Breast epithelium (tissue), 4 donors: ENCODE data around the gene HBA2. TPM values are rescaled to one million over a fixed set of nuclear protein-coding genes. Genes with fewer than 3 reads are reported as not detected.

Experiments
- DNase-seq, 2 donors: peaks; one replicate each; pipeline ENCODE4 v3.0.0-alpha.2; 2019; ENCODE audit warnings: low spot score in 2 of 2
- H3K27ac ChIP-seq, 2 donors: fragments of 200-600 bp; sonication (generic) in 1 of 2; one replicate each; pipeline ENCODE4 v1.5.1; 2016 to 2019; ENCODE audit warnings: mild to moderate bottlenecking in 1 of 2
- H3K27me3 ChIP-seq, 2 donors: fragments of 200-600 bp; sonication (generic) in 1 of 2; one replicate each; pipeline versions ENCODE4 v1.5.1 to v1.6.0; 2017 to 2019; ENCODE audit warnings: control low read depth in 1 of 2, mild to moderate bottlenecking in 1 of 2
- H3K36me3 ChIP-seq: fragments of 200-600 bp; one replicate; pipeline ENCODE4 v1.5.1; 2019
- H3K4me1 ChIP-seq, 2 donors: fragments of 200-600 bp; sonication (generic); one replicate each; pipeline ENCODE4 v1.5.1; 2016 to 2019; ENCODE audit warnings: control low read depth in 1 of 2
- H3K4me3 ChIP-seq, 3 donors: fragments of 200-600 bp; sonication (generic); 1 replicate in 2 of 3; 2 replicates in 1 of 3; pipeline ENCODE4 v1.5.1; 2016 to 2019; ENCODE audit warnings: mild to moderate bottlenecking in 3 of 3, moderate library complexity in 2 of 3
- H3K9me3 ChIP-seq, 2 donors: fragments of 200-600 bp; sonication (generic) in 1 of 2; one replicate each; pipeline ENCODE4 v1.5.1; 2016 to 2019; ENCODE audit warnings: control low read depth in 1 of 2
- POLR2A ChIP-seq: fragments of 450-650 bp; IDR thresholded peaks from one replicate; pipeline ENCODE4 v1.6.1; 2016; ENCODE audit warnings: antibody characterized with exemption, mild to moderate bottlenecking, moderate library complexity
- POLR2AphosphoS5 ChIP-seq, 3 donors: sonication (generic); formaldehyde crosslinking; IDR thresholded peaks; one replicate each; pipeline ENCODE4 v1.6.1; 2017; ENCODE audit warnings: antibody characterized with exemption in 3 of 3
- intact Hi-C: fragments of 100-400 bp; cut with DNase I; formaldehyde crosslinking; loops from one replicate; pipeline ENCODE4 v1.15.1; 2023; ENCODE audit warnings: low total_unique reads
- total RNA-seq, 3 donors: library from RNA; depleted of rRNA; stranded (reverse); fragments of >200 nt; gene quantifications; one replicate each; pipeline ENCODE4 v1.1.0, GENCODE V29; 2016
- TF ChIP-seq, protein P1 (sequence below), 3 donors: fragments of 450-650 bp; IDR thresholded peaks; one replicate each; pipeline ENCODE4 v1.5.1; 2016 to 2017; ENCODE audit warnings: antibody characterized with exemption in 3 of 3, mild to moderate bottlenecking in 3 of 3, moderate library complexity in 3 of 3

The HBA2 gene
- total RNA-seq, 3 donors from 2014 or later: 46.4 to 83.6 (median 52.2) TPM

DNA sequence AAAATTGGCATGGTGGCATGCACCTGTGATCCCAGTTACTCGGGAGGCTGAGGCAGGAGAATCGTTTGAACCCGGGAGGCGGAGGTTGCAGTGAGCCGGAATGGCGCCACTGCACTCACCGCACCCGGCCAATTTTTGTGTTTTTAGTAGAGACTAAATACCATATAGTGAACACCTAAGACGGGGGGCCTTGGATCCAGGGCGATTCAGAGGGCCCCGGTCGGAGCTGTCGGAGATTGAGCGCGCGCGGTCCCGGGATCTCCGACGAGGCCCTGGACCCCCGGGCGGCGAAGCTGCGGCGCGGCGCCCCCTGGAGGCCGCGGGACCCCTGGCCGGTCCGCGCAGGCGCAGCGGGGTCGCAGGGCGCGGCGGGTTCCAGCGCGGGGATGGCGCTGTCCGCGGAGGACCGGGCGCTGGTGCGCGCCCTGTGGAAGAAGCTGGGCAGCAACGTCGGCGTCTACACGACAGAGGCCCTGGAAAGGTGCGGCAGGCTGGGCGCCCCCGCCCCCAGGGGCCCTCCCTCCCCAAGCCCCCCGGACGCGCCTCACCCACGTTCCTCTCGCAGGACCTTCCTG is 7.5 kb downstream of the HBA2 start, which contains the start of gene HBQ1:
TSS of gene HBQ1 (plus strand) at position 359 of the 575 bp plus-strand sequence. CDS start at position 387, 28 bp downstream.
- H3K27me3 ChIP-seq: peaks cover 6 to 45% of the 10 kb centered on the region in 2 donors
- no peak for DNase-seq
- peak within 1 kb of the TSS in 2 of 3 donors; percentile 36 to 64 for H3K4me3 ChIP-seq
- no peaks in the 10 kb centered on the region for H3K9me3 ChIP-seq
- peaks cover 11% of the 10 kb centered on the region in 2 donors for H3K4me1 ChIP-seq
- no peaks in the 10 kb centered on the region for H3K36me3 ChIP-seq
- H3K27ac ChIP-seq: no peak within 1 kb of the TSS
- intact Hi-C loops: no loop called here
- no peak for TF ChIP-seq POLR2A

- H3K4me1 ChIP-seq: peaks cover 11% of the 10 kb centered on the region in 2 donors
- H3K27me3 ChIP-seq: peaks cover 6 to 40% of the 10 kb centered on the region in 2 donors
- intact Hi-C loops: no loop called here
- H3K9me3 ChIP-seq: no peaks in the 10 kb centered on the region
- no peak overlapping the region for H3K27ac ChIP-seq
- TF ChIP-seq, protein P1, sequence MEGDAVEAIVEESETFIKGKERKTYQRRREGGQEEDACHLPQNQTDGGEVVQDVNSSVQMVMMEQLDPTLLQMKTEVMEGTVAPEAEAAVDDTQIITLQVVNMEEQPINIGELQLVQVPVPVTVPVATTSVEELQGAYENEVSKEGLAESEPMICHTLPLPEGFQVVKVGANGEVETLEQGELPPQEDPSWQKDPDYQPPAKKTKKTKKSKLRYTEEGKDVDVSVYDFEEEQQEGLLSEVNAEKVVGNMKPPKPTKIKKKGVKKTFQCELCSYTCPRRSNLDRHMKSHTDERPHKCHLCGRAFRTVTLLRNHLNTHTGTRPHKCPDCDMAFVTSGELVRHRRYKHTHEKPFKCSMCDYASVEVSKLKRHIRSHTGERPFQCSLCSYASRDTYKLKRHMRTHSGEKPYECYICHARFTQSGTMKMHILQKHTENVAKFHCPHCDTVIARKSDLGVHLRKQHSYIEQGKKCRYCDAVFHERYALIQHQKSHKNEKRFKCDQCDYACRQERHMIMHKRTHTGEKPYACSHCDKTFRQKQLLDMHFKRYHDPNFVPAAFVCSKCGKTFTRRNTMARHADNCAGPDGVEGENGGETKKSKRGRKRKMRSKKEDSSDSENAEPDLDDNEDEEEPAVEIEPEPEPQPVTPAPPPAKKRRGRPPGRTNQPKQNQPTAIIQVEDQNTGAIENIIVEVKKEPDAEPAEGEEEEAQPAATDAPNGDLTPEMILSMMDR (IDR thresholded peaks at IDR 0.05): peak in 1 of 3 donors; percentile 94
- TF ChIP-seq POLR2A (no peak), POLR2AphosphoS5 (IDR thresholded peaks at IDR 0.05) (peak in 1 of 3 donors; percentile 25)
- H3K36me3 ChIP-seq: no peaks in the 10 kb centered on the region
- peak overlapping the region in 2 of 3 donors; percentile 36 to 64 for H3K4me3 ChIP-seq
- no peak for DNase-seq
These were observed 8.2 kb downstream of the HBA2 start for GRCh38 chr16:180681-181564.

DNA sequence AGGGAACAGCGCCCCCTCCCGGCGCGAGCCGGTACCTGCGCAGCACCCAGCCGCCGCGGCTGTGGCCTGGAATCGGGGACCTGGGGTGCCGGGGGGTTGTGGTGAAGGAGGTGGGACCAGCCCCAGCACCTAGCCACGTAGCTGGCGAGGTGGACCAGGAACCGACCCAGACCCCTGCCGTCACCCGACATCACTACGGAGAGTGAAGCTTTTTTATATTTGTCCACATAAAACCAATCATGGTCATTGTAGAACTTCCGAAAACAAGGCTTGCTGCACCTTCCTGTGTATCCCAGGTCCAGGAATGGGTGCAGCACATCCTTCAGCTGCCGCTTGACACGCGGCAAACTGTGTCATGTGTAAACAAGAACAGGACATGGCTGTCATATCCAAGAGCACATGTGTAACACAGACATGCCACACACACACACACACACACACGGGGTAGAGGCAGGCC is 8.9 kb downstream of the HBA2 start:
- no peaks in the 10 kb centered on the region for H3K9me3 ChIP-seq
- TF ChIP-seq, protein P1 (IDR thresholded peaks at IDR 0.05): peak in 2 of 3 donors; percentile 87 to 91
- TF ChIP-seq POLR2AphosphoS5 (IDR thresholded peaks at IDR 0.05): no peak
- TF ChIP-seq POLR2A: no peak
- DNase-seq: peak in 1 of 2 donors; percentile 74
- H3K4me3 ChIP-seq: peak overlapping the region in 2 of 3 donors; percentile 36 to 64
- H3K27ac ChIP-seq: no peak overlapping the region
- intact Hi-C loops: no loop called here
- no peaks in the 10 kb centered on the region for H3K36me3 ChIP-seq
- H3K4me1 ChIP-seq: peaks cover 11% of the 10 kb centered on the region in 2 donors
- peaks cover 6 to 40% of the 10 kb centered on the region in 2 donors for H3K27me3 ChIP-seq

DNA sequence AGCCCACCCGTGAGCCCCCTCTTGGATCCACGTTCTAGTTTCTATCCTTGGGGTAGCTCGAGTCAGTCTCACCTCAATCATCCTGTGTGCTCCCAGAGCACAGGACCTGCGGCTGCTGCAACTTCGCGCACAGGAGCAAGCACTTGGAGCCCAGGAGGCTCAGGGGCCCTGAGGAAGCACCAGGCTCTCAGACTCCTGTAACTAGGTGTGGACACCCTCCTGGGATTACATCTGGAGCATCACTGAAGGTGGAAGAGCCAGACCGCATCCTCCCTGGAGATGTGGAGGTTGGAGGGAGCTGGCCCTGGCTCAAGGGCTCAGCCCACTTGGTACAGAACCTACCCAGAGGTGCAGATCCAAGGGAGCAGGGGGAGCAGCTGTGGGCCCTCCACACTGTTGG is 10.3 kb downstream of the HBA2 start:
- no peaks in the 10 kb centered on the region for H3K9me3 ChIP-seq
- H3K27me3 ChIP-seq: peaks cover 6 to 30% of the 10 kb centered on the region in 2 donors
- DNase-seq: no peak
- TF ChIP-seq, protein P1 (IDR thresholded peaks at IDR 0.05): no peak
- no peak for TF ChIP-seq POLR2AphosphoS5 (IDR thresholded peaks at IDR 0.05)
- TF ChIP-seq POLR2A: no peak
- peaks cover 11% of the 10 kb centered on the region in 2 donors for H3K4me1 ChIP-seq
- no peak overlapping the region for H3K27ac ChIP-seq
- H3K36me3 ChIP-seq: no peaks in the 10 kb centered on the region
- intact Hi-C loops: no loop called here
- no peak overlapping the region for H3K4me3 ChIP-seq

GRCh38 chr16:185213-185612 is 12.5 kb downstream of the HBA2 start:
- TF ChIP-seq POLR2A: no peak
- TF ChIP-seq, protein P1 (IDR thresholded peaks at IDR 0.05): no peak
- TF ChIP-seq POLR2AphosphoS5 (IDR thresholded peaks at IDR 0.05): no peak
- no peak for DNase-seq

More at GRCh38 chr16:185213-185612, 12.5 kb downstream of the HBA2 start:
- Histone ChIP-seq H3K4me1 (peaks cover 11% of the 10 kb centered on the region in 2 donors), H3K4me3 (no peak overlapping the region), H3K27ac (no peak overlapping the region), H3K9me3 (no peaks in the 10 kb centered on the region), H3K36me3 (peaks cover 4% of the 10 kb centered on the region), H3K27me3 (peaks cover 6 to 8% of the 10 kb centered on the region in 2 donors)
- intact Hi-C loops: no loop called here
